Panc1 (cell line): ENCODE measurements around the gene OR11A1. TPM values are rescaled to one million over a fixed set of nuclear protein-coding genes. Genes with fewer than 3 reads are reported as not detected.

Experiments used
- ATAC-seq: fragments of 200-7000 bp; cut with Tn5 transposase; 2 replicates; pipeline ENCODE4 v1.9.1; 2020; ENCODE audit warnings: mild to moderate bottlenecking, moderate library complexity
- BruUV-seq: library from RNA; stranded (reverse); fragments of 400-500 nt; replicated peaks from 2 replicates; lab custom pipeline; 2021; lab: Mats Ljungman, UMichigan
- CTCF ChIA-PET: fragments of 300-600 bp; sonication (Branson Sonifier 250); formaldehyde crosslinking; loops from one replicate; lab custom pipeline; 2022; ENCODE audit warnings: antibody characterized with exemption; lab: Charles Lee
- POLR2A ChIA-PET: fragments of 300-600 bp; sonication (Branson Sonifier 250); formaldehyde crosslinking; loops from one replicate; lab custom pipeline; 2022; ENCODE audit warnings: antibody characterized with exemption; lab: Charles Lee
- DNase-seq: peaks from one replicate; pipeline ENCODE4 v3.0.0-alpha.2; 2010; ENCODE audit warnings: low read depth, low spot score
- H3K27ac ChIP-seq: 2 replicates; pipeline ENCODE4 v1.5.1; 2011; ENCODE audit warnings: mild to moderate bottlenecking, low read length, inconsistent platforms
- H3K27me3 ChIP-seq: fragments of 200-500 bp; sonication (Bioruptor generic); 2 replicates; pipeline ENCODE4 v1.6.0; 2014; ENCODE audit warnings: low read length, inconsistent platforms; ENCODE audit not compliant: control insufficient read depth, insufficient read depth
- H3K36me3 ChIP-seq: fragments of 200-500 bp; sonication (Bioruptor generic); 2 replicates; pipeline ENCODE4 v1.5.1; 2014; ENCODE audit warnings: inconsistent platforms, mild to moderate bottlenecking, low read length, moderate library complexity; ENCODE audit not compliant: control insufficient read depth, insufficient read depth
- H3K4me1 ChIP-seq: 2 replicates; pipeline ENCODE4 v1.5.1; 2011; ENCODE audit warnings: inconsistent platforms, mild to moderate bottlenecking, low read length, moderate library complexity; ENCODE audit not compliant: control insufficient read depth, insufficient read depth
- H3K4me3 ChIP-seq, 2 experiments: 2 replicates each; pipeline ENCODE4 v1.5.1; 2011 to 2012; ENCODE audit warnings: low read depth in 2 of 2, low read length in 2 of 2, mild to moderate bottlenecking in 2 of 2, inconsistent platforms in 1 of 2, moderate library complexity in 1 of 2
- H3K9me3 ChIP-seq: fragments of 200-500 bp; sonication (Bioruptor generic); 2 replicates; pipeline ENCODE4 v1.5.1; 2014; ENCODE audit warnings: low read depth, mild to moderate bottlenecking, inconsistent platforms, low read length, moderate library complexity; ENCODE audit not compliant: control insufficient read depth, insufficient read depth
- CTCF ChIP-seq: fragments of 450-650 bp; IDR thresholded peaks from 2 replicates; pipeline ENCODE4 v1.5.1; 2017; ENCODE audit warnings: mild to moderate bottlenecking
- POLR2AphosphoS5 ChIP-seq: IDR thresholded peaks from 2 replicates; pipeline ENCODE4 v1.6.1; 2012; ENCODE audit warnings: mild to moderate bottlenecking, low read depth, low read length, moderate library complexity
- SIN3A ChIP-seq: IDR thresholded peaks from 2 replicates; pipeline ENCODE4 v1.6.1; 2012; ENCODE audit warnings: low read depth, mild to moderate bottlenecking, low read length, moderate library complexity, borderline replicate concordance; ENCODE audit not compliant: insufficient read depth
- TCF7L2 ChIP-seq: IDR thresholded peaks from 2 replicates; pipeline ENCODE4 v1.6.1; 2011; ENCODE audit warnings: mild to moderate bottlenecking, low read depth, low read length, inconsistent platforms
- in situ Hi-C: cut with HindIII; loops from 2 replicates; pipeline ENCODE4 v1.10.0; 2016; ENCODE audit warnings: low sequenced_read_pairs, low pct_unique_long_range_greater_than_20kb
- intact Hi-C: fragments of 100-400 bp; cut with micrococcal nuclease; formaldehyde crosslinking; loops from one replicate; pipeline ENCODE4 v1.10.0; 2022; ENCODE audit not compliant: unreplicated experiment
- total RNA-seq: library from RNA; stranded (reverse); gene quantifications from one replicate; pipeline ENCODE4 v1.2.1, GENCODE V29; 2021; ENCODE audit not compliant: unreplicated experiment
- TF ChIP-seq, protein P1 (sequence below), 2 experiments: IDR thresholded peaks; 2 replicates each; pipeline ENCODE4 v1.6.1; 2011 to 2012; ENCODE audit warnings: low read depth in 2 of 2, control low read depth in 1 of 2, low read length in 1 of 2, mild to moderate bottlenecking in 1 of 2, moderate library complexity in 1 of 2; ENCODE audit not compliant: insufficient read depth in 1 of 2

OR11A1 gene
- total RNA-seq, 1 experiment from 2014 or later: not detected

GRCh38 chr6:29501106-29501505, 44.2 kb upstream of the OR11A1 start:
- H3K27me3 ChIP-seq: no peaks in the 10 kb centered on the region; the same call in 1 of the 2 replicates
- DNase-seq (no peak), ATAC-seq (no peak)
- in situ Hi-C loops: no loop called here
- CTCF ChIA-PET: no interaction called here
- POLR2A ChIA-PET: no interaction called here
- intact Hi-C loops: no loop called here
- H3K9me3 ChIP-seq: no peaks in the 10 kb centered on the region
- no peaks in the 10 kb centered on the region for H3K4me1 ChIP-seq
- H3K4me3 ChIP-seq: no peak overlapping the region
- TF ChIP-seq TCF7L2 (no peak), CTCF (no peak), POLR2AphosphoS5 (no peak), SIN3A (no peak)
- TF ChIP-seq, protein P1, sequence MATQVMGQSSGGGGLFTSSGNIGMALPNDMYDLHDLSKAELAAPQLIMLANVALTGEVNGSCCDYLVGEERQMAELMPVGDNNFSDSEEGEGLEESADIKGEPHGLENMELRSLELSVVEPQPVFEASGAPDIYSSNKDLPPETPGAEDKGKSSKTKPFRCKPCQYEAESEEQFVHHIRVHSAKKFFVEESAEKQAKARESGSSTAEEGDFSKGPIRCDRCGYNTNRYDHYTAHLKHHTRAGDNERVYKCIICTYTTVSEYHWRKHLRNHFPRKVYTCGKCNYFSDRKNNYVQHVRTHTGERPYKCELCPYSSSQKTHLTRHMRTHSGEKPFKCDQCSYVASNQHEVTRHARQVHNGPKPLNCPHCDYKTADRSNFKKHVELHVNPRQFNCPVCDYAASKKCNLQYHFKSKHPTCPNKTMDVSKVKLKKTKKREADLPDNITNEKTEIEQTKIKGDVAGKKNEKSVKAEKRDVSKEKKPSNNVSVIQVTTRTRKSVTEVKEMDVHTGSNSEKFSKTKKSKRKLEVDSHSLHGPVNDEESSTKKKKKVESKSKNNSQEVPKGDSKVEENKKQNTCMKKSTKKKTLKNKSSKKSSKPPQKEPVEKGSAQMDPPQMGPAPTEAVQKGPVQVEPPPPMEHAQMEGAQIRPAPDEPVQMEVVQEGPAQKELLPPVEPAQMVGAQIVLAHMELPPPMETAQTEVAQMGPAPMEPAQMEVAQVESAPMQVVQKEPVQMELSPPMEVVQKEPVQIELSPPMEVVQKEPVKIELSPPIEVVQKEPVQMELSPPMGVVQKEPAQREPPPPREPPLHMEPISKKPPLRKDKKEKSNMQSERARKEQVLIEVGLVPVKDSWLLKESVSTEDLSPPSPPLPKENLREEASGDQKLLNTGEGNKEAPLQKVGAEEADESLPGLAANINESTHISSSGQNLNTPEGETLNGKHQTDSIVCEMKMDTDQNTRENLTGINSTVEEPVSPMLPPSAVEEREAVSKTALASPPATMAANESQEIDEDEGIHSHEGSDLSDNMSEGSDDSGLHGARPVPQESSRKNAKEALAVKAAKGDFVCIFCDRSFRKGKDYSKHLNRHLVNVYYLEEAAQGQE (IDR thresholded peaks at IDR 0.05; ENCODE audit: insufficient read depth in 1 of 2, low read depth in 2 of 2, low read length in 1 of 2): no peak
- no peak overlapping the region for H3K27ac ChIP-seq
- H3K36me3 ChIP-seq: no peaks in the 10 kb centered on the region
- BruUV-seq: no TSS peak

DNA sequence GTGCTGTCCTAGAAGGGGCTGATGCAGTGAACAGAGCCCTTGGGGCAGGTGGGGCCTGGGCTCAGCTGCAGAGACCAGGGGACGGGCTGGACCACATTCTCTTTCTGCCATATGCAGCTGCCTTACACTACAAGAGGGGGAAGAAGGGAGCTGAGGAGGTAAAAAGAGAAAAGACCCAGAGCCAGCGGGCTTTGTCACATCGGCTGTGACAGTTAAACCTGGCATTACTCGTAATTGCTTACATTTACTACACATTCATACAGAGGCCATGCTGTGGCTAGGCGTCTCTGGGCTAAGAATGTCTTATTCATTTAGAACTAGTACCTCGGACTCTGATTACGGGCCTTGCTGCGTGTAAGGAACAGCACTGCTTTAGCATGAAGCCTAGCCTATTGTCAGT, 43.7 kb upstream of the OR11A1 start:
- Histone ChIP-seq H3K27me3 (no peaks in the 10 kb centered on the region; the same call in 1 of the 2 replicates), H3K9me3 (no peaks in the 10 kb centered on the region), H3K27ac (no peak overlapping the region), H3K4me1 (no peaks in the 10 kb centered on the region), H3K36me3 (no peaks in the 10 kb centered on the region), H3K4me3 (no peak overlapping the region)
- intact Hi-C loops (no loop called here), in situ Hi-C loops (no loop called here)
- TF ChIP-seq POLR2AphosphoS5 (no peak), CTCF (no peak), TCF7L2 (no peak), SIN3A (no peak)
- TF ChIP-seq, protein P1 (IDR thresholded peaks at IDR 0.05; ENCODE audit: insufficient read depth in 1 of 2, low read depth in 2 of 2, low read length in 1 of 2): no peak
- DNase-seq: no peak
- POLR2A ChIA-PET: no interaction called here
- no TSS peak for BruUV-seq
- CTCF ChIA-PET: no interaction called here
- ATAC-seq: no peak
